Mesenchymal stem cell (in vitro differentiated cells and primary cell): ENCODE data around the gene ZNF362.

Experiments used
- DNase-seq: peaks from one replicate; pipeline ENCODE4 v3.0.0-alpha.2; 2013
- H2AFZ ChIP-seq: one replicate; pipeline ENCODE4 v1.6.1; 2013; ENCODE audit warnings: low read depth, mild to moderate bottlenecking, control low read depth, inconsistent platforms, low read length, moderate library complexity
- H2AK5ac ChIP-seq: 2 replicates; pipeline ENCODE4 v1.6.1; 2013; ENCODE audit warnings: low read length, moderate library complexity, mild to moderate bottlenecking, inconsistent platforms; ENCODE audit not compliant: severe bottlenecking
- H2BK120ac ChIP-seq: one replicate; pipeline ENCODE4 v1.6.1; 2013; ENCODE audit warnings: low read depth, mild to moderate bottlenecking, inconsistent platforms, low read length, moderate library complexity
- H2BK12ac ChIP-seq, 2 experiments: one replicate each; pipeline ENCODE4 v1.6.1; 2013; ENCODE audit warnings: inconsistent platforms in 2 of 2, low read length in 2 of 2, mild to moderate bottlenecking in 2 of 2, moderate library complexity in 2 of 2, control low read depth in 1 of 2
- H2BK15ac ChIP-seq: one replicate; pipeline ENCODE4 v1.6.1; 2013; ENCODE audit warnings: mild to moderate bottlenecking, low read depth, inconsistent platforms; ENCODE audit not compliant: poor library complexity, severe bottlenecking
- H2BK5ac ChIP-seq: 2 replicates; pipeline ENCODE4 v1.6.1; 2013; ENCODE audit warnings: low read depth, mild to moderate bottlenecking, low read length, control low read depth, inconsistent platforms; ENCODE audit not compliant: poor library complexity, severe bottlenecking
- H3K14ac ChIP-seq, 2 experiments: one replicate each; pipeline ENCODE4 v1.6.1; 2013; ENCODE audit warnings: inconsistent platforms in 2 of 2, low read length in 2 of 2, control low read depth in 1 of 2, mild to moderate bottlenecking in 1 of 2, moderate library complexity in 1 of 2
- H3K18ac ChIP-seq, 2 experiments: one replicate each; pipeline ENCODE4 v1.6.1; 2013; ENCODE audit warnings: inconsistent platforms in 2 of 2, low read length in 2 of 2, control low read depth in 1 of 2, low read depth in 1 of 2, mild to moderate bottlenecking in 1 of 2
- H3K23ac ChIP-seq, 2 experiments: one replicate each; pipeline ENCODE4 v1.6.1; 2013; ENCODE audit warnings: inconsistent platforms in 2 of 2, low read length in 2 of 2, mild to moderate bottlenecking in 2 of 2, moderate library complexity in 2 of 2, control low read depth in 1 of 2
- H3K27ac ChIP-seq: 2 replicates; pipeline ENCODE4 v1.5.1; 2013; ENCODE audit warnings: mild to moderate bottlenecking, moderate library complexity, low read length, control low read depth, inconsistent platforms; ENCODE audit not compliant: poor library complexity, severe bottlenecking
- H3K27me3 ChIP-seq, 2 experiments: 2 replicates each; pipeline versions ENCODE4 v1.6.1 to v1.7.0; 2013; ENCODE audit warnings: low read length in 2 of 2, mild to moderate bottlenecking in 2 of 2, moderate library complexity in 2 of 2, control low read depth in 1 of 2, inconsistent platforms in 1 of 2; ENCODE audit not compliant: control insufficient read depth in 1 of 2, insufficient read depth in 1 of 2
- H3K36me3 ChIP-seq, 2 experiments: 2 replicates each; pipeline versions ENCODE4 v1.6.1 to v1.7.0; 2013; ENCODE audit warnings: low read length in 2 of 2, control low read depth in 1 of 2, inconsistent platforms in 1 of 2, low read depth in 1 of 2, mild to moderate bottlenecking in 1 of 2; ENCODE audit not compliant: insufficient read depth in 2 of 2, control insufficient read depth in 1 of 2
- H3K4ac ChIP-seq, 2 experiments: one replicate each; pipeline ENCODE4 v1.6.1; 2013; ENCODE audit warnings: inconsistent platforms in 2 of 2, low read length in 2 of 2, mild to moderate bottlenecking in 2 of 2, moderate library complexity in 2 of 2, control low read depth in 1 of 2, low read depth in 1 of 2
- H3K4me1 ChIP-seq: 2 replicates; pipeline ENCODE4 v1.6.1; 2013; ENCODE audit warnings: low read depth, low read length, control low read depth; ENCODE audit not compliant: control insufficient read depth, insufficient read depth
- H3K4me2 ChIP-seq: 2 replicates; pipeline ENCODE4 v1.6.1; 2013; ENCODE audit warnings: low read length, mild to moderate bottlenecking, inconsistent platforms; ENCODE audit not compliant: poor library complexity, severe bottlenecking
- H3K4me3 ChIP-seq, 2 experiments: 2 replicates each; pipeline versions ENCODE4 v1.5.1 to v1.7.0; 2013; ENCODE audit warnings: low read length in 2 of 2, mild to moderate bottlenecking in 2 of 2, control low read depth in 1 of 2, low read depth in 1 of 2; ENCODE audit not compliant: insufficient read depth in 1 of 2
- H3K79me1 ChIP-seq: replicated peaks from 2 replicates; pipeline ENCODE4 v1.6.1; 2013; ENCODE audit warnings: mild to moderate bottlenecking, control low read depth, low read length, inconsistent platforms; ENCODE audit not compliant: poor library complexity, severe bottlenecking
- H3K9ac ChIP-seq: 2 replicates; pipeline ENCODE4 v1.7.0; 2013; ENCODE audit warnings: mild to moderate bottlenecking, low read length, moderate library complexity
- H3K9me3 ChIP-seq: 2 replicates; pipeline ENCODE4 v1.7.0; 2013; ENCODE audit warnings: mild to moderate bottlenecking, low read length; ENCODE audit not compliant: control insufficient read depth
- H4K8ac ChIP-seq: one replicate; pipeline ENCODE4 v1.6.1; 2013; ENCODE audit warnings: inconsistent platforms, mild to moderate bottlenecking, low read length, moderate library complexity
- H4K91ac ChIP-seq: one replicate; pipeline ENCODE4 v1.6.1; 2013; ENCODE audit warnings: mild to moderate bottlenecking, low read length, inconsistent platforms
- WGBS: methylation state at CpG from one replicate; pipeline ENCODE4 v1.1.7; 2013; ENCODE audit warnings: mixed read lengths; 5-methylcytosine and 5-hydroxymethylcytosine counted together

ZNF362 gene

GRCh38 chr1:33250724-33251123, 5.6 kb upstream of the ZNF362 start:
- H3K14ac ChIP-seq: no peak overlapping the region
- no peak overlapping the region for H2BK15ac ChIP-seq
- H3K4me2 ChIP-seq: no peak overlapping the region
- H3K9me3 ChIP-seq: no peaks in the 10 kb centered on the region
- no peak overlapping the region for H3K9ac ChIP-seq
- H3K4me3 ChIP-seq: no peak overlapping the region
- H2BK12ac ChIP-seq: no peak overlapping the region
- H2BK5ac ChIP-seq: no peak overlapping the region
- H2BK120ac ChIP-seq: no peak overlapping the region
- no peak overlapping the region for H3K27ac ChIP-seq
- DNase-seq: no peak
- H3K23ac ChIP-seq: no peak overlapping the region
- no peak overlapping the region for H3K4ac ChIP-seq
- H2AFZ ChIP-seq: no peak overlapping the region
- no peaks in the 10 kb centered on the region for H3K79me1 ChIP-seq
- H3K18ac ChIP-seq: no peak overlapping the region
- no peak overlapping the region for H4K8ac ChIP-seq
- H3K27me3 ChIP-seq: peaks cover 21 to 39% of the 10 kb centered on the region in 2 experiments
- H3K36me3 ChIP-seq: no peaks in the 10 kb centered on the region
- no peak overlapping the region for H4K91ac ChIP-seq
- H2AK5ac ChIP-seq: no peak overlapping the region
- H3K4me1 ChIP-seq: peaks cover 2% of the 10 kb centered on the region
- WGBS: 94% methylated on average over 3 of the region's 3 CpGs

- Histone ChIP-seq H3K14ac (no peak overlapping the region), H2BK12ac (peak overlapping the region in 1 of 2 experiments; percentile 5), H4K91ac (no peak overlapping the region), H3K27me3 (peaks cover 7 to 20% of the 10 kb centered on the region in 2 experiments), H2BK5ac (no peak overlapping the region), H3K4me1 (peaks cover 18% of the 10 kb centered on the region), H3K9me3 (no peaks in the 10 kb centered on the region), H3K4ac (no peak overlapping the region), H3K36me3 (peaks cover 0 to 3% of the 10 kb centered on the region in 2 experiments), H3K9ac (no peak overlapping the region), H3K27ac (no peak overlapping the region), H3K4me2 (no peak overlapping the region), H3K4me3 (no peak overlapping the region), H2BK120ac (no peak overlapping the region), H2AFZ (no peak overlapping the region), H2AK5ac (no peak overlapping the region), H3K18ac (no peak overlapping the region), H3K23ac (no peak overlapping the region), H4K8ac (no peak overlapping the region), H2BK15ac (no peak overlapping the region), H3K79me1 (no peaks in the 10 kb centered on the region)
- DNase-seq: no peak
- 97% methylated on average over 3 of the region's 3 CpGs for WGBS
These were observed 1.8 kb upstream of the ZNF362 start for GRCh38 chr1:33254491-33254890.

- Histone ChIP-seq H3K9me3 (no peaks in the 10 kb centered on the region), H3K79me1 (peaks cover 3% of the 10 kb centered on the region), H4K8ac (peak overlapping the region; percentile 81), H4K91ac (peak overlapping the region; percentile 84), H2AFZ (peak overlapping the region; percentile 60), H3K18ac (peak overlapping the region; percentile 83 to 90), H3K4me1 (peaks cover 27% of the 10 kb centered on the region), H2AK5ac (no peak overlapping the region), H3K4ac (peak overlapping the region; percentile 64 to 85), H3K9ac (peak overlapping the region; percentile 88), H3K4me2 (peak overlapping the region; percentile 90), H2BK5ac (peak overlapping the region; percentile 74), H3K36me3 (peaks cover 0 to 7% of the 10 kb centered on the region in 2 experiments), H3K23ac (no peak overlapping the region), H2BK120ac (peak overlapping the region; percentile 95), H3K27ac (peak overlapping the region; percentile 63), H3K14ac (peak overlapping the region in 1 of 2 experiments; percentile 36), H3K4me3 (peak overlapping the region; percentile 65 to 68), H2BK15ac (peak overlapping the region; percentile 92), H2BK12ac (no peak overlapping the region), H3K27me3 (peaks cover 6 to 13% of the 10 kb centered on the region in 2 experiments)
- 32% methylated on average over 27 of the region's 70 CpGs for WGBS
- DNase-seq: peak; percentile 31
These were observed 708 bp upstream of the ZNF362 start for GRCh38 chr1:33255347-33256220.

- no peak overlapping the region for H3K4me2 ChIP-seq
- no peak overlapping the region for H3K14ac ChIP-seq
- peak overlapping the region in 1 of 2 experiments; percentile 68 for H3K4me3 ChIP-seq
- H3K79me1 ChIP-seq: peaks cover 3% of the 10 kb centered on the region
- WGBS: 0% methylated on average over 7 of the region's 43 CpGs
- H3K4ac ChIP-seq: peak overlapping the region in 1 of 2 experiments; percentile 85
- no peak overlapping the region for H3K27ac ChIP-seq
- peak overlapping the region in 1 of 2 experiments; percentile 83 for H3K18ac ChIP-seq
- H3K27me3 ChIP-seq: peaks cover 2 to 8% of the 10 kb centered on the region in 2 experiments
- peaks cover 0 to 7% of the 10 kb centered on the region in 2 experiments for H3K36me3 ChIP-seq
- no peak overlapping the region for H2AK5ac ChIP-seq
- no peaks in the 10 kb centered on the region for H3K9me3 ChIP-seq
- no peak overlapping the region for H4K91ac ChIP-seq
- peaks cover 27% of the 10 kb centered on the region for H3K4me1 ChIP-seq
- no peak overlapping the region for H2BK15ac ChIP-seq
- no peak overlapping the region for H2BK5ac ChIP-seq
- no peak overlapping the region for H2AFZ ChIP-seq
- no peak overlapping the region for H3K9ac ChIP-seq
- no peak for DNase-seq
- H2BK120ac ChIP-seq: peak overlapping the region; percentile 95
- H2BK12ac ChIP-seq: no peak overlapping the region
- no peak overlapping the region for H4K8ac ChIP-seq
- H3K23ac ChIP-seq: no peak overlapping the region
These were observed 146 bp upstream of the ZNF362 start for GRCh38 chr1:33256221-33256470.
